HEK293 (cell line): ENCODE results near the gene ADAM23.

ENCODE experiments used
- ZNF24 ChIP-seq: fragments of 450-650 bp; formaldehyde crosslinking; IDR thresholded peaks from 2 replicates; pipeline ENCODE4 v1.5.1; 2016; ENCODE audit warnings: missing biosample characterization, missing genetic modification characterization
- ZNF394 ChIP-seq: fragments of 450-650 bp; formaldehyde crosslinking; IDR thresholded peaks from 2 replicates; pipeline ENCODE4 v1.5.1; 2016; ENCODE audit warnings: missing biosample characterization, missing genetic modification characterization, mild to moderate bottlenecking, moderate library complexity, borderline replicate concordance
- ZNF785 ChIP-seq: fragments of 450-650 bp; formaldehyde crosslinking; IDR thresholded peaks from 2 replicates; pipeline ENCODE4 v1.5.1; 2016; ENCODE audit warnings: missing biosample characterization, missing genetic modification characterization
- TF ChIP-seq, protein P1 (sequence below): fragments of 450-650 bp; formaldehyde crosslinking; IDR thresholded peaks from 2 replicates; pipeline ENCODE4 v1.5.1; 2016; ENCODE audit warnings: missing biosample characterization, missing genetic modification characterization
- TF ChIP-seq, protein P2 (sequence below): fragments of 450-650 bp; formaldehyde crosslinking; IDR thresholded peaks from 2 replicates; pipeline ENCODE4 v1.5.1; 2016; ENCODE audit warnings: missing biosample characterization, missing genetic modification characterization
- TF ChIP-seq, protein P3 (sequence below): fragments of 450-650 bp; formaldehyde crosslinking; IDR thresholded peaks from 2 replicates; pipeline ENCODE4 v1.5.1; 2016; ENCODE audit warnings: missing biosample characterization, missing genetic modification characterization
- TF ChIP-seq, protein P4 (sequence below): fragments of 450-650 bp; formaldehyde crosslinking; optimal IDR thresholded peaks from 2 replicates; pipeline ENCODE3; 2016; ENCODE audit warnings: missing biosample characterization, mild to moderate bottlenecking, missing genetic modification characterization

DNA sequence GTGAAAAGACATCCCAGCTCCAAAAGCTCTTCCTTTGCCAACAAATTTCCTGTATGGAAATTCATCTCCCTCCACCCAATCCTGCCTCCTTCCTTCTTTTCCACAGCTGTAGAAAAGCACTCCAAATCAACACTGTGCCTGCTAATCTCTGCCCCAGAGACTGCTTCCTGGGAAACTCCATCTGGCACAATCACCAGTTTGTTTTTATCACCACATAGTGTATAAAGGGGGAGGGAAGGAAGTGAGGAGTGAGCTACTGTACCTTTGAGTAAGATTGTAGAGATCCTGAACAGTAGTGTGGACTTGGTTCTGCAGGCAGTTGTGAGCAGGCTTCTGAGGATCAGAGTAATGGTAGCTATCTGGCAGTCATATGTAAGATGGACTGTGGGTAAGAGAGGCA lies 184.3 kb downstream of the ADAM23 start:
- TF ChIP-seq, protein P1, sequence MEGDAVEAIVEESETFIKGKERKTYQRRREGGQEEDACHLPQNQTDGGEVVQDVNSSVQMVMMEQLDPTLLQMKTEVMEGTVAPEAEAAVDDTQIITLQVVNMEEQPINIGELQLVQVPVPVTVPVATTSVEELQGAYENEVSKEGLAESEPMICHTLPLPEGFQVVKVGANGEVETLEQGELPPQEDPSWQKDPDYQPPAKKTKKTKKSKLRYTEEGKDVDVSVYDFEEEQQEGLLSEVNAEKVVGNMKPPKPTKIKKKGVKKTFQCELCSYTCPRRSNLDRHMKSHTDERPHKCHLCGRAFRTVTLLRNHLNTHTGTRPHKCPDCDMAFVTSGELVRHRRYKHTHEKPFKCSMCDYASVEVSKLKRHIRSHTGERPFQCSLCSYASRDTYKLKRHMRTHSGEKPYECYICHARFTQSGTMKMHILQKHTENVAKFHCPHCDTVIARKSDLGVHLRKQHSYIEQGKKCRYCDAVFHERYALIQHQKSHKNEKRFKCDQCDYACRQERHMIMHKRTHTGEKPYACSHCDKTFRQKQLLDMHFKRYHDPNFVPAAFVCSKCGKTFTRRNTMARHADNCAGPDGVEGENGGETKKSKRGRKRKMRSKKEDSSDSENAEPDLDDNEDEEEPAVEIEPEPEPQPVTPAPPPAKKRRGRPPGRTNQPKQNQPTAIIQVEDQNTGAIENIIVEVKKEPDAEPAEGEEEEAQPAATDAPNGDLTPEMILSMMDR (tag by site-specific recombination): no peak
- no peak for TF ChIP-seq ZNF24 (tag by site-specific recombination)
- TF ChIP-seq, protein P2, sequence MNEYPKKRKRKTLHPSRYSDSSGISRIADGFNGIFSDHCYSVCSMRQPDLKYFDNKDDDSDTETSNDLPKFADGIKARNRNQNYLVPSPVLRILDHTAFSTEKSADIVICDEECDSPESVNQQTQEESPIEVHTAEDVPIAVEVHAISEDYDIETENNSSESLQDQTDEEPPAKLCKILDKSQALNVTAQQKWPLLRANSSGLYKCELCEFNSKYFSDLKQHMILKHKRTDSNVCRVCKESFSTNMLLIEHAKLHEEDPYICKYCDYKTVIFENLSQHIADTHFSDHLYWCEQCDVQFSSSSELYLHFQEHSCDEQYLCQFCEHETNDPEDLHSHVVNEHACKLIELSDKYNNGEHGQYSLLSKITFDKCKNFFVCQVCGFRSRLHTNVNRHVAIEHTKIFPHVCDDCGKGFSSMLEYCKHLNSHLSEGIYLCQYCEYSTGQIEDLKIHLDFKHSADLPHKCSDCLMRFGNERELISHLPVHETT (tag by site-specific recombination): no peak
- no peak for TF ChIP-seq ZNF785 (tag by site-specific recombination)
- TF ChIP-seq, protein P3, sequence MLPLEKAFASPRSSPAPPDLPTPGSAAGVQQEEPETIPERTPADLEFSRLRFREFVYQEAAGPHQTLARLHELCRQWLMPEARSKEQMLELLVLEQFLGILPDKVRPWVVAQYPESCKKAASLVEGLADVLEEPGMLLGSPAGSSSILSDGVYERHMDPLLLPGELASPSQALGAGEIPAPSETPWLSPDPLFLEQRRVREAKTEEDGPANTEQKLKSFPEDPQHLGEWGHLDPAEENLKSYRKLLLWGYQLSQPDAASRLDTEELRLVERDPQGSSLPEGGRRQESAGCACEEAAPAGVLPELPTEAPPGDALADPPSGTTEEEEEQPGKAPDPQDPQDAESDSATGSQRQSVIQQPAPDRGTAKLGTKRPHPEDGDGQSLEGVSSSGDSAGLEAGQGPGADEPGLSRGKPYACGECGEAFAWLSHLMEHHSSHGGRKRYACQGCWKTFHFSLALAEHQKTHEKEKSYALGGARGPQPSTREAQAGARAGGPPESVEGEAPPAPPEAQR (tag by site-specific recombination): no peak
- TF ChIP-seq, protein P4, sequence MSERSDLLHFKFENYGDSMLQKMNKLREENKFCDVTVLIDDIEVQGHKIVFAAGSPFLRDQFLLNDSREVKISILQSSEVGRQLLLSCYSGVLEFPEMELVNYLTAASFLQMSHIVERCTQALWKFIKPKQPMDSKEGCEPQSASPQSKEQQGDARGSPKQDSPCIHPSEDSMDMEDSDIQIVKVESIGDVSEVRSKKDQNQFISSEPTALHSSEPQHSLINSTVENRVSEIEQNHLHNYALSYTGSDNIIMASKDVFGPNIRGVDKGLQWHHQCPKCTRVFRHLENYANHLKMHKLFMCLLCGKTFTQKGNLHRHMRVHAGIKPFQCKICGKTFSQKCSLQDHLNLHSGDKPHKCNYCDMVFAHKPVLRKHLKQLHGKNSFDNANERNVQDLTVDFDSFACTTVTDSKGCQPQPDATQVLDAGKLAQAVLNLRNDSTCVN (tag by site-specific recombination): no peak
- no peak for TF ChIP-seq ZNF394 (tag by site-specific recombination)
